PC-9 (cell line): ENCODE data around the gene MAN2A1. TPM values are rescaled to one million over a fixed set of nuclear protein-coding genes. Genes with fewer than 3 reads are reported as not detected.

ENCODE experiments used
- BruUV-seq: library from RNA; stranded (reverse); fragments of 400-500 nt; replicated peaks from 2 replicates; lab custom pipeline; 2021; lab: Mats Ljungman, UMichigan
- CTCF ChIA-PET: fragments of 300-600 bp; sonication (Branson Sonifier 250); formaldehyde crosslinking; loops from one replicate; lab custom pipeline; 2022; ENCODE audit warnings: antibody characterized with exemption; lab: Charles Lee
- POLR2A ChIA-PET: fragments of 300-600 bp; sonication (Branson Sonifier 250); formaldehyde crosslinking; loops from one replicate; lab custom pipeline; 2022; ENCODE audit warnings: antibody characterized with exemption; ENCODE audit not compliant: unreplicated experiment; lab: Charles Lee
- DNase-seq, 2 experiments: peaks; one replicate each; pipeline versions ENCODE4 v3.0.0 to v3.0.0-alpha.2; 2015 to 2022; ENCODE audit warnings: mixed read lengths in 1 of 2
- H2AFZ ChIP-seq: fragments of 200-600 bp; sonication (generic); 2 replicates; pipeline ENCODE4 v1.8.1; 2017; ENCODE audit warnings: antibody characterized with exemption
- H3F3A ChIP-seq: fragments of 200-600 bp; sonication (generic); 2 replicates; pipeline ENCODE4 v1.8.1; 2017; ENCODE audit warnings: antibody characterized with exemption, mild to moderate bottlenecking, low read depth; ENCODE audit not compliant: insufficient read depth
- H3K27ac ChIP-seq: fragments of 200-600 bp; sonication (generic); 2 replicates; pipeline ENCODE4 v1.6.1; 2016; ENCODE audit warnings: mixed run types
- H3K27me3 ChIP-seq: fragments of 200-600 bp; sonication (generic); 2 replicates; pipeline ENCODE4 v1.6.1; 2016; ENCODE audit warnings: low read depth, mixed run types; ENCODE audit not compliant: insufficient read depth
- H3K36me3 ChIP-seq: fragments of 200-600 bp; sonication (generic); 2 replicates; pipeline ENCODE4 v1.6.1; 2016; ENCODE audit warnings: low read depth, mixed run types
- H3K4me1 ChIP-seq: fragments of 200-600 bp; sonication (generic); replicated peaks from 2 replicates; pipeline ENCODE4 v1.6.1; 2016; ENCODE audit warnings: mixed run types; ENCODE audit not compliant: insufficient read depth
- H3K4me2 ChIP-seq: fragments of 200-600 bp; sonication (generic); 2 replicates; pipeline ENCODE4 v1.6.1; 2017; ENCODE audit warnings: mixed run types
- H3K4me3 ChIP-seq: fragments of 200-600 bp; sonication (generic); 2 replicates; pipeline ENCODE4 v1.6.1; 2016; ENCODE audit warnings: mixed run types
- H3K79me2 ChIP-seq: fragments of 200-600 bp; sonication (generic); 2 replicates; pipeline ENCODE4 v1.6.1; 2017; ENCODE audit warnings: low read depth, mixed run types
- H3K9me2 ChIP-seq: fragments of 200-600 bp; sonication (generic); 2 replicates; pipeline ENCODE4 v1.8.1; 2017; ENCODE audit warnings: mild to moderate bottlenecking; ENCODE audit not compliant: insufficient read depth
- H3K9me3 ChIP-seq: fragments of 200-600 bp; sonication (generic); 2 replicates; pipeline ENCODE4 v1.8.1; 2016; ENCODE audit warnings: low read depth; ENCODE audit not compliant: insufficient read depth
- H4K20me1 ChIP-seq: fragments of 200-600 bp; sonication (generic); 2 replicates; pipeline ENCODE4 v1.8.1; 2017; ENCODE audit not compliant: insufficient read depth
- EZH2 ChIP-seq: fragments of 200-600 bp; sonication (generic); IDR thresholded peaks from 2 replicates; pipeline ENCODE4 v1.8.0; 2017; ENCODE audit warnings: antibody characterized with exemption, low read depth
- intact Hi-C: fragments of 100-400 bp; cut with micrococcal nuclease; formaldehyde crosslinking; loops from one replicate; pipeline ENCODE4 v1.10.0; 2022; ENCODE audit not compliant: unreplicated experiment
- total RNA-seq: library from RNA; stranded (reverse); gene quantifications from 2 replicates; pipeline ENCODE4 v1.2.3, GENCODE V29; 2021
- TF ChIP-seq, protein P1 (sequence below): fragments of 200-600 bp; sonication (generic); conservative IDR thresholded peaks from 2 replicates; pipeline ENCODE4 v1.6.1; 2017; ENCODE audit warnings: mixed run types, antibody characterized with exemption, mild to moderate bottlenecking, moderate library complexity

The MAN2A1 gene
- total RNA-seq, 1 experiment from 2014 or later = 27.3 TPM

DNA sequence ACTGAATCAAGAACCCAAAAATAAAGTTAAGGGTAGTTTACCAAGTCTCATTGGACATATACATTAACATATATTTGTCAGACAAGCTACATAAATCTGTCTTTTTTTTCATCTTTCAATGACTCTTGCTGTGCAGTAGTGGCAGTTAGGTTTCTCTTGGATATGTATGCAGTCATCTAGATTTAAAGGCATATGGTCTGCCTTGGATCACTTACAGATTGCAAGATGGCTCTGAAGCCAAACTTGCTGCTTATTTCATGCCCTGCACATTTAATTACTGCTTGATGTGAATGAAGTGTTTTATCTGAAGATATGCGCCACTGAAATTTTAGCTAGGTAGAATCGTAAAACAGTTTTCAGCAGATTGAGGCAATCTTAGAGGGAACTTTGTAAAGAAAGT is 18.6 kb upstream of the MAN2A1 start:
- intact Hi-C loops = no loop called here
- no peaks in the 10 kb centered on the region for H4K20me1 ChIP-seq
- H2AFZ ChIP-seq = no peak overlapping the region
- no peak overlapping the region for H3K4me2 ChIP-seq
- H3K27ac ChIP-seq = no peak overlapping the region
- no TSS peak for BruUV-seq
- no peaks in the 10 kb centered on the region for H3K9me2 ChIP-seq
- H3K9me3 ChIP-seq = no peaks in the 10 kb centered on the region
- POLR2A ChIA-PET = no interaction called here
- TF ChIP-seq EZH2 = no peak
- TF ChIP-seq, protein P1, sequence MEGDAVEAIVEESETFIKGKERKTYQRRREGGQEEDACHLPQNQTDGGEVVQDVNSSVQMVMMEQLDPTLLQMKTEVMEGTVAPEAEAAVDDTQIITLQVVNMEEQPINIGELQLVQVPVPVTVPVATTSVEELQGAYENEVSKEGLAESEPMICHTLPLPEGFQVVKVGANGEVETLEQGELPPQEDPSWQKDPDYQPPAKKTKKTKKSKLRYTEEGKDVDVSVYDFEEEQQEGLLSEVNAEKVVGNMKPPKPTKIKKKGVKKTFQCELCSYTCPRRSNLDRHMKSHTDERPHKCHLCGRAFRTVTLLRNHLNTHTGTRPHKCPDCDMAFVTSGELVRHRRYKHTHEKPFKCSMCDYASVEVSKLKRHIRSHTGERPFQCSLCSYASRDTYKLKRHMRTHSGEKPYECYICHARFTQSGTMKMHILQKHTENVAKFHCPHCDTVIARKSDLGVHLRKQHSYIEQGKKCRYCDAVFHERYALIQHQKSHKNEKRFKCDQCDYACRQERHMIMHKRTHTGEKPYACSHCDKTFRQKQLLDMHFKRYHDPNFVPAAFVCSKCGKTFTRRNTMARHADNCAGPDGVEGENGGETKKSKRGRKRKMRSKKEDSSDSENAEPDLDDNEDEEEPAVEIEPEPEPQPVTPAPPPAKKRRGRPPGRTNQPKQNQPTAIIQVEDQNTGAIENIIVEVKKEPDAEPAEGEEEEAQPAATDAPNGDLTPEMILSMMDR = no peak
- no peaks in the 10 kb centered on the region for H3K4me1 ChIP-seq
- no peak for DNase-seq
- peaks cover 25% of the 10 kb centered on the region for H3K27me3 ChIP-seq
- H3K4me3 ChIP-seq = no peak overlapping the region
- H3K79me2 ChIP-seq = no peaks in the 10 kb centered on the region
- no peaks in the 10 kb centered on the region for H3K36me3 ChIP-seq
- no peaks in the 10 kb centered on the region for H3F3A ChIP-seq
- CTCF ChIA-PET = no interaction called here

DNA sequence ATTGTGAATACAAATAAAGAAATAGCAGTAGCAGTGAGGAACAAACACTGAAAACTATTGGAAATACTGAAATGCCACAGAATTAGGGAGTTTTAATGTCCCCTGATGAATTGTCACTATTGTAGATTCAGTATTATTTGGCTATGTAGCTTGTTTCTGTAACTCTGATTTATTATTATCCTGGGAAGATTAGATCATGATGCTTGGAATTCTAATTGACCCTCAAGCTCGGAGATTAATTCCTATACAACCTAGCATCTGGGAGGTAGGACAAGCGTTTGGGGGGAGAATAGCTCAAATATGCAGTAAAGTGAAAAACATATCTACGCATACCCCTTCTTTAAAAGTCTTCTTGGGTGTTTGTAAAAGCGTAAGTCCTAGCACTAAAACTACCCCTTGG is 15.1 kb upstream of the MAN2A1 start:
- no TSS peak for BruUV-seq
- no peaks in the 10 kb centered on the region for H3F3A ChIP-seq
- intact Hi-C loops = no loop called here
- H3K79me2 ChIP-seq = no peaks in the 10 kb centered on the region
- POLR2A ChIA-PET = no interaction called here
- no peak for DNase-seq
- no peak overlapping the region for H3K4me3 ChIP-seq
- no peaks in the 10 kb centered on the region for H3K9me2 ChIP-seq
- no peak overlapping the region for H3K4me2 ChIP-seq
- no peaks in the 10 kb centered on the region for H4K20me1 ChIP-seq
- no peaks in the 10 kb centered on the region for H3K36me3 ChIP-seq
- H3K4me1 ChIP-seq = no peaks in the 10 kb centered on the region
- CTCF ChIA-PET = no interaction called here
- peaks cover 25% of the 10 kb centered on the region for H3K27me3 ChIP-seq
- TF ChIP-seq EZH2 = no peak
- TF ChIP-seq, protein P1 = no peak
- H3K9me3 ChIP-seq = no peaks in the 10 kb centered on the region
- no peak overlapping the region for H2AFZ ChIP-seq
- H3K27ac ChIP-seq = no peak overlapping the region

DNA sequence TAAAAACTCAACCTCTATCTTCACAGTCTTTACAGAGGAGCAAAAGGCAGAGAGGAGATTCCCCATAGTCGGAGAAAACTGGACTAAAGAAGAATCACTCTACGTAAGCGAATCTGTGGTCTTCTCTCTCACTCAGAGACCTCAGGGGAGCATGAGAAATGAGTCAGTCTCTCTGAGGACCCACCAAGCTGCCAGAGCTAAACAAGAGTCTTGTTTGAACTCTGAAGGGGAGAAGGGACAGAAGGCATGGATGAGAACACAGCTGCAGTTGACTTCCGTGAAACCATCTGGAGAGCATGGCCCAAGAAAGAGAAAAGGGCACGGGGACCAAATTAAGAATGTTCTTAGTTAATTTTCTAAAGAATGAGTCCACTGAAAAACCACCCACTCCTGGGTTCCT is 12.8 kb upstream of the MAN2A1 start:
- Histone ChIP-seq H3F3A (no peaks in the 10 kb centered on the region), H3K4me1 (no peaks in the 10 kb centered on the region), H3K27me3 (peaks cover 18% of the 10 kb centered on the region), H3K4me3 (no peak overlapping the region), H3K79me2 (no peaks in the 10 kb centered on the region), H3K4me2 (no peak overlapping the region), H3K9me2 (peaks cover 4% of the 10 kb centered on the region; the same call in 1 of the 2 replicates), H4K20me1 (no peaks in the 10 kb centered on the region), H2AFZ (no peak overlapping the region), H3K36me3 (no peaks in the 10 kb centered on the region), H3K9me3 (no peaks in the 10 kb centered on the region), H3K27ac (no peak overlapping the region)
- TF ChIP-seq, protein P1 = no peak
- DNase-seq = no peak
- intact Hi-C loops = no loop called here
- no TSS peak for BruUV-seq
- ChIA-PET CTCF (no interaction called here), POLR2A (no interaction called here)
